Activated naive CD8-positive, alpha-beta T cell (primary cell): ENCODE results near the gene STX18.

ENCODE experiments used
- H3K27ac Mint-ChIP-seq: one replicate; pipeline ENCODE4 v1.8.0; 2021; ENCODE audit warnings: mixed read lengths
- H3K27me3 Mint-ChIP-seq: one replicate; pipeline ENCODE4 v1.8.0; 2021; ENCODE audit warnings: mixed read lengths
- H3K36me3 Mint-ChIP-seq: one replicate; pipeline ENCODE4 v1.8.0; 2021; ENCODE audit warnings: mixed read lengths
- H3K4me1 Mint-ChIP-seq: one replicate; pipeline ENCODE4 v1.8.0; 2021; ENCODE audit warnings: low read depth, mixed read lengths
- H3K4me3 Mint-ChIP-seq: one replicate; pipeline ENCODE4 v1.8.0; 2021; ENCODE audit warnings: mild to moderate bottlenecking, mixed read lengths
- H3K9me3 Mint-ChIP-seq: one replicate; pipeline ENCODE4 v1.8.0; 2021; ENCODE audit warnings: low read depth, mixed read lengths

Gene STX18

GRCh38 chr4:4433941-4434340, 107.9 kb downstream of the STX18 start:
- no peaks in the 10 kb centered on the region for H3K9me3 Mint-ChIP-seq
- peaks cover 7% of the 10 kb centered on the region for H3K4me1 Mint-ChIP-seq
- no peaks in the 10 kb centered on the region for H3K27me3 Mint-ChIP-seq
- no peak overlapping the region for H3K27ac Mint-ChIP-seq
- H3K36me3 Mint-ChIP-seq, result peaks cover 8% of the 10 kb centered on the region
- no peak overlapping the region for H3K4me3 Mint-ChIP-seq

- peaks cover 5% of the 10 kb centered on the region for H3K36me3 Mint-ChIP-seq
- H3K4me1 Mint-ChIP-seq, result peaks cover 7% of the 10 kb centered on the region
- no peak overlapping the region for H3K4me3 Mint-ChIP-seq
- H3K27ac Mint-ChIP-seq, result no peak overlapping the region
- no peaks in the 10 kb centered on the region for H3K27me3 Mint-ChIP-seq
- no peaks in the 10 kb centered on the region for H3K9me3 Mint-ChIP-seq
These were observed 109.3 kb downstream of the STX18 start for GRCh38 chr4:4432341-4433125.

- Mint-ChIP-seq H3K27ac (peak overlapping the region; percentile 12), H3K27me3 (no peaks in the 10 kb centered on the region), H3K36me3 (peaks cover 2% of the 10 kb centered on the region), H3K9me3 (no peaks in the 10 kb centered on the region), H3K4me1 (peaks cover 7% of the 10 kb centered on the region), H3K4me3 (no peak overlapping the region)
These were observed 111.2 kb downstream of the STX18 start for GRCh38 chr4:4430492-4431195.

DNA sequence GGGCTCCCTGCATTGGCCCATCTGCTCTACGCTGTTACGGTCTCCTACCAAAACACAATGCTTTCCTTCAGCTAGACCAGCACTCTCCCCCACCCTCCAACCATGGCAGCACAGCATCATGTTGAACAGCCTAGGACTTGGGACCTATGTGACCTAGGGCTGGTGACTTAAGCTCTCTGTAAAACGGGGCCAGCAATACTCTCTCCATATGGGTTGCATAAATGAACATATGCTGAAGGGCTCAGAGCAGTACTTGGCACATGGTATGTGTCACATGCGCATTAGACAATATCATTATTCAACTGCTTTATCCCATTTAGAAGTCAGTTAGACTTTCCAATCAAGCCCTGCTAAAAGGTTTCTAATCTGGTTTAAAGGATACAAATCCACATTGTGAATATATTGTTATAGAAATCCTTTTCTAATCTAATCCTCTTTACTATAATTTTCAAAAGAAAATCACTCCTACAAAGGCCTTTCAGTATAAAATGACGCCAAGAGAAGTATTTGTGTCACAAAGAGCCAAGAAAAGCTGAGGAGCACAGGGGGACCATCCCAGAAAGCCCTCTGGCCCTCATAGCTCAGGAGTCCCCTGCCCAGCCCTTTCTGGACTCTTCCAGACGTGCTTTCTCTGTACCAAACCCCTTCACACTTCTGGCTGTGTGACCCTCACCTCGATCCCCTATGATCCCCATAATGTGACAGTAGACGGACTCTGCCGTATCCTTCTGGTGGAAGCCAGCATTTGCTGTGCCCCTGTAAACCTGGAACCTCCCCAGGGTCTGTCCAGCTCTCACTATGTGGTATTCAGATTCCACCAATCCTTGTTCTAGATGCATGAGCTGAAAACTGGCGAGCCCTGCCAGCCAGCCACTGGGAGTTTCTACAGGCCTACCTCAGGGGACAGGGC, 112.6 kb downstream of the STX18 start:
- no peak overlapping the region for H3K27ac Mint-ChIP-seq
- peaks cover 2% of the 10 kb centered on the region for H3K36me3 Mint-ChIP-seq
- H3K4me3 Mint-ChIP-seq, result no peak overlapping the region
- no peaks in the 10 kb centered on the region for H3K9me3 Mint-ChIP-seq
- peaks cover 7% of the 10 kb centered on the region for H3K4me1 Mint-ChIP-seq
- H3K27me3 Mint-ChIP-seq, result no peaks in the 10 kb centered on the region

- H3K9me3 Mint-ChIP-seq, result no peaks in the 10 kb centered on the region
- peaks cover 2% of the 10 kb centered on the region for H3K36me3 Mint-ChIP-seq
- no peak overlapping the region for H3K4me3 Mint-ChIP-seq
- H3K27me3 Mint-ChIP-seq, result no peaks in the 10 kb centered on the region
- H3K4me1 Mint-ChIP-seq, result peaks cover 7% of the 10 kb centered on the region
- H3K27ac Mint-ChIP-seq, result no peak overlapping the region
These were observed 114.0 kb downstream of the STX18 start for GRCh38 chr4:4427886-4428285.

- H3K36me3 Mint-ChIP-seq, result peaks cover 2% of the 10 kb centered on the region
These were observed 114.6 kb downstream of the STX18 start for GRCh38 chr4:4427121-4427870.

DNA sequence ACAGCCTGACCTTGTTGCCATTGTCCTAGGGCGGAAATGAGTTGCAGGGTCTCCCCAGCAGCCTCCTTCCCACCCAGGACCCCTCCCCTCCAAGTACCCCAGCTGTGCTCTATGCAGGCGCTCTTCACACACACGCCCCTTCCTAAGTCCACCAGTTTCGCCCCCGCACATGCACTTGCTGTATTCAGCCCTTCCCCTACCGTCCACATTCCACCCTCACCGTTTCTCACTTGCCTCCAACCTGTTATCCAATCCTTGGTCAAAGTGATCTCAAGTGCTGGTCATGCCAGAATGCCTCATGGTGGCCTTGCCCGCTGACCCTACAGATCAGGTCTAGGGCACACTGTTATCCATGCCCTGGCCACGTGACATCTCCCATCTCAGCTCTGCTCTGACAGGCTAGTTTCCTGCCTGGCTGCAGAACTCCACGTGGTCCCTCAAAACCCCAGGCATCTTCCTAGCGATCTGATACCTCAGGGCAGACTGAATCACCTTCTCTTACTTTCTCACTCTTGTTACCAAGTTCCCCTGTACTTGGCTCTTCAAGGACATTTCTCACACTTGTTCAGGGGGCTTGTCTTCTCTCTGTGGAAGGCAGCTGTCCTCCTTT, 115.2 kb downstream of the STX18 start:
- H3K4me1 Mint-ChIP-seq, result peaks cover 7% of the 10 kb centered on the region
- no peak overlapping the region for H3K27ac Mint-ChIP-seq

More at GRCh38 chr4:4427121-4427870, 114.6 kb downstream of the STX18 start:
- Mint-ChIP-seq H3K27ac (no peak overlapping the region), H3K4me1 (peaks cover 7% of the 10 kb centered on the region), H3K9me3 (no peaks in the 10 kb centered on the region), H3K4me3 (no peak overlapping the region), H3K27me3 (no peaks in the 10 kb centered on the region)

GRCh38 chr4:4425696-4426095, 116.2 kb downstream of the STX18 start:
- Mint-ChIP-seq H3K4me3 (no peak overlapping the region), H3K27ac (no peak overlapping the region), H3K4me1 (peaks cover 4% of the 10 kb centered on the region)

More for the DNA sequence above, 115.2 kb downstream of the STX18 start:
- Mint-ChIP-seq H3K27me3 (no peaks in the 10 kb centered on the region), H3K4me3 (no peak overlapping the region), H3K36me3 (peaks cover 2% of the 10 kb centered on the region), H3K9me3 (no peaks in the 10 kb centered on the region)

GRCh38 chr4:4425119-4425690, 116.6 kb downstream of the STX18 start:
- H3K4me1 Mint-ChIP-seq, result no peaks in the 10 kb centered on the region
- no peaks in the 10 kb centered on the region for H3K9me3 Mint-ChIP-seq
- no peak overlapping the region for H3K4me3 Mint-ChIP-seq
- no peaks in the 10 kb centered on the region for H3K27me3 Mint-ChIP-seq
- no peak overlapping the region for H3K27ac Mint-ChIP-seq
- peaks cover 2% of the 10 kb centered on the region for H3K36me3 Mint-ChIP-seq

More at GRCh38 chr4:4425696-4426095, 116.2 kb downstream of the STX18 start:
- peaks cover 4% of the 10 kb centered on the region for H3K36me3 Mint-ChIP-seq
- H3K27me3 Mint-ChIP-seq, result no peaks in the 10 kb centered on the region
- H3K9me3 Mint-ChIP-seq, result no peaks in the 10 kb centered on the region

DNA sequence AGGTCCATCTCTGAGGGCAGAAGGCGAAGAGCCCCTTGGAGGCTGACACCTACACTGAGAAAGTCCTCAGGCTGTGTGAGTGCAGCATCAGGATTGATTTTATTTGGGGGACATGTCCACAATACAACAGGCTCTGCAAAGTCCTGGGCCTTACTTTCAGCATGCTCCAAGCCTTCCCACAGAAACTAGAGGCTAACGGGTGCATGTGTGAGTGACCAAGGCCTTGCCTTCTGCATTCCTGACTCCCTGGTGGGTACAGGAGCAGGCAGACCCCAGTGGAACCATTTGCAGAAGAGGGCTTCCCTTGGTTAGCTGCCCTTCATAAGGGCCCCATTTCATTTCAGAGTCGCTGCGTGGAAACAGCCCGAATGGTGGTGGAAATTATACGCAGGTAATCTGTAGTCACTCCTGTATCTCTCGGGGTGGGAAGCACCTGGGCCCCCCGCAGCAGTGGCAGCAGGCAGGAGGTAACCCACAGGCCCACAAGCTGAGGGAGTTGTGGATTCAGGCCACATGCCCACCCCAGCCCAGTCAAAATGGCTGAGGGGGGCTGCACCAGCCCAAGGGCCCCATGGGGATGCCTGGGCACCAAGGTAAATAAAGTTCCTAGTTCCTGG, 117.2 kb downstream of the STX18 start:
- Mint-ChIP-seq H3K9me3 (no peaks in the 10 kb centered on the region), H3K4me1 (peaks cover 3% of the 10 kb centered on the region), H3K27me3 (no peaks in the 10 kb centered on the region), H3K4me3 (no peak overlapping the region), H3K36me3 (peaks cover 2% of the 10 kb centered on the region), H3K27ac (no peak overlapping the region)

GRCh38 chr4:4423706-4424498, 117.9 kb downstream of the STX18 start:
- Mint-ChIP-seq H3K36me3 (peaks cover 2% of the 10 kb centered on the region), H3K27ac (no peak overlapping the region), H3K4me1 (peaks cover 10% of the 10 kb centered on the region), H3K9me3 (no peaks in the 10 kb centered on the region), H3K4me3 (no peak overlapping the region), H3K27me3 (no peaks in the 10 kb centered on the region)

DNA sequence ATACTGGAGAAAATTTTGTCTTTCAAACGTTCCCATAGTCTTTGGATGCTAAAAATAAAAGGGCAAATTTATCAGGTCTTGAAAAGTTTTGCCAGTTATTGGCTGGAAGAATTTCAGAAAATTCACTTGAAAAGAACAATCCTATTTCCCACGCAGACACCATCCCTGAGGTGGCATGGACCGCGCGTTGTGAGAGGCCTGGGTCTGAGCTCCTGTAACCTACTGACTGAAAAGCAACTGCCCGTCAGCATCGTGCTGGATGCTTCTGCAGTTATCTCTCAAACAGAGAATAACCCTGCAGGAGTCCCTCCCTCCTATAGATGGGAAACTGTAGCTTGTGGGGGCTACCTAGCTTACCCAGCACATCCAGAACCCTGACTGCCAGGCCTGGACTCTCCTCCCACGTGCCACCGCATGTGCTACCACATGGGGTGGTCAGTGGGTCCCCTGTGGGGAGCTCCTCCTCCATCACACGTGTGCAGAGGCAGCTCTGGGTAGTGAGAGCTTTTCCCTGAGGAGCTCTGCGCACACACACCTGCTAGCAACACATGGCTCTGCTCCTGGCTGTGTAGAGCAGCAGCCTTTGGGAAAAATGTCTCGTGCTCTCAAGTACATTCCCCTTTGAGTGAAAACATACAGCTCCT, 118.9 kb downstream of the STX18 start:
- peaks cover 6% of the 10 kb centered on the region for H3K36me3 Mint-ChIP-seq
- no peak overlapping the region for H3K4me3 Mint-ChIP-seq
- H3K27me3 Mint-ChIP-seq, result no peaks in the 10 kb centered on the region
- H3K9me3 Mint-ChIP-seq, result no peaks in the 10 kb centered on the region
- peaks cover 19% of the 10 kb centered on the region for H3K4me1 Mint-ChIP-seq
- H3K27ac Mint-ChIP-seq, result no peak overlapping the region
